HUES48 (cell line): ENCODE data around the gene RRAD.

Experiments
- H3K27ac ChIP-seq: one replicate; pipeline ENCODE4 v1.7.0; 2013; ENCODE audit warnings: low read depth, low read length, inconsistent platforms
- H3K27me3 ChIP-seq: 2 replicates; pipeline ENCODE4 v1.6.1; 2013; ENCODE audit warnings: mild to moderate bottlenecking, low read length; ENCODE audit not compliant: control insufficient read depth, insufficient read depth
- H3K36me3 ChIP-seq: 2 replicates; pipeline ENCODE4 v1.6.1; 2013; ENCODE audit warnings: low read length; ENCODE audit not compliant: control insufficient read depth, insufficient read depth
- H3K4me1 ChIP-seq: 2 replicates; pipeline ENCODE4 v1.6.1; 2013; ENCODE audit warnings: mild to moderate bottlenecking, low read length; ENCODE audit not compliant: control insufficient read depth, insufficient read depth
- H3K4me3 ChIP-seq: 2 replicates; pipeline ENCODE4 v1.5.1; 2013; ENCODE audit warnings: mild to moderate bottlenecking, low read depth, low read length
- H3K9ac ChIP-seq: 2 replicates; pipeline ENCODE4 v1.6.1; 2013; ENCODE audit warnings: mild to moderate bottlenecking, low read depth, low read length, moderate library complexity
- H3K9me3 ChIP-seq: 2 replicates; pipeline ENCODE4 v1.6.1; 2013; ENCODE audit warnings: low read length; ENCODE audit not compliant: control insufficient read depth, insufficient read depth

The RRAD gene

GRCh38 chr16:66886914-66887313, 38.4 kb downstream of the RRAD start:
- H3K4me1 ChIP-seq, result no peaks in the 10 kb centered on the region
- H3K9me3 ChIP-seq, result no peaks in the 10 kb centered on the region
- no peak overlapping the region for H3K9ac ChIP-seq
- H3K27ac ChIP-seq, result no peak overlapping the region
- H3K36me3 ChIP-seq, result peaks cover 54% of the 10 kb centered on the region
- no peak overlapping the region for H3K4me3 ChIP-seq
- no peaks in the 10 kb centered on the region for H3K27me3 ChIP-seq

GRCh38 chr16:66886321-66886720, 39.0 kb downstream of the RRAD start:
- Histone ChIP-seq H3K36me3 (peaks cover 54% of the 10 kb centered on the region), H3K9ac (no peak overlapping the region), H3K27ac (no peak overlapping the region), H3K9me3 (no peaks in the 10 kb centered on the region), H3K4me3 (no peak overlapping the region), H3K27me3 (no peaks in the 10 kb centered on the region), H3K4me1 (no peaks in the 10 kb centered on the region)

DNA sequence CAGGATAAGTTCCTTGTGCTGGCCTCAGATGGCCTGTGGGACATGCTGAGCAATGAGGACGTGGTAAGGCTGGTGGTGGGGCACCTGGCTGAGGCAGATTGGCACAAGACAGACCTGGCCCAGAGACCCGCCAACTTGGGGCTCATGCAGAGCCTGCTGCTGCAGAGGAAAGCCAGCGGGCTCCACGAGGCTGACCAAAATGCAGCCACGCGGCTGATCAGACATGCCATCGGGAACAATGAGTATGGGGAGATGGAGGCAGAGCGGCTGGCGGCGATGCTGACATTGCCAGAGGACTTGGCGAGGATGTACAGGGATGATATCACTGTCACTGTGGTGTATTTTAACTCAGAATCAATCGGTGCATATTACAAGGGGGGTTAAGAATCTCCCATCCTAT, 39.8 kb downstream of the RRAD start:
- H3K27me3 ChIP-seq, result no peaks in the 10 kb centered on the region
- no peak overlapping the region for H3K27ac ChIP-seq
- H3K9me3 ChIP-seq, result no peaks in the 10 kb centered on the region
- no peak overlapping the region for H3K4me3 ChIP-seq
- H3K4me1 ChIP-seq, result no peaks in the 10 kb centered on the region
- peaks cover 51% of the 10 kb centered on the region for H3K36me3 ChIP-seq
- no peak overlapping the region for H3K9ac ChIP-seq

DNA sequence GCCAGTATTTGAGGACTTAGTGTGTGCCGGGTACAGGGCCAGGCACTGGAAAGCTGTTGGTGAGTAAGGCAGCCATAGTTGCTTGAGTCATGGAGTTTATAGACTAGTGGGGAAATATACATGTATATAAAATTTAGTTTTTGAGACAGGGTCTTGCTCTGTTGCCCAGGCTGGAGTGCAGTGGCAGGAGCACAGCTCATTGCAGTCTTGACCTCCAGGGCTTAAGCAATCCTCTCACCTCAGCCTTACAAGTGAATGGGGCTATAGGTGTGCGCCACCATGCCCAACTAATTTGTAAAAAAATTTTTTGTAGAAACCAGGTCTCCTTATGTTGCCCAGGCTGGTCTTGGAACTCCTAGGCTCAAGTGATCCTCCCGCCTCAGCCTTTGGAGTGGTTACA, 42.6 kb downstream of the RRAD start:
- Histone ChIP-seq H3K9ac (no peak overlapping the region), H3K36me3 (peaks cover 41% of the 10 kb centered on the region), H3K27ac (no peak overlapping the region), H3K4me1 (no peaks in the 10 kb centered on the region), H3K9me3 (no peaks in the 10 kb centered on the region), H3K27me3 (peaks cover 4% of the 10 kb centered on the region; the same call in 1 of the 2 replicates), H3K4me3 (no peak overlapping the region)

DNA sequence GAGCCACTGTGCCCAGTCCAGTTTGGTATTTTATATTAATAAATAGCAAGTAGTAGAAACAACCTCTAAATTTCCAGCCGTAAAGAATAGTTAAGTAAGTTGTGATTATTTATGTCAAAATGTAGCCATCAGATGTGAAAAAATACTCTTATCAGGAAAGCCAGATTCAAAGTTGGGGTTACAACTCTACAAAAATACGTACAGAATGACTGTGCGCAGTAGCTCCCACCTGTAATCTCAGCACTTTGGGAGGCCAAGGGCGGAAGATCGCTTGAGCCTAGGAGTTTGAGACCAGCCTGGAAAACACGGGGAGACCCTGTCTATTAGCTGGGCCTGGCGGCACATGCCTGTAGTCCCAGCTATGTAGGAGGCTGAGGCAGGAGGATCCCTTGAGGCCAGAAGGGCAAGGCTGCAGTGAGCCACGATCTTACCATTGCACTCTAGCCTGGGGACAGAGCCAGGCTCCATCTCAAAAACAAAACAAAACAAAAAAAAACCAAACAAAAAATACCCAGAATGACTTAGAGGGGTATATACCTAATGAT, 43.3 kb downstream of the RRAD start:
- H3K9me3 ChIP-seq, result no peaks in the 10 kb centered on the region
- no peak overlapping the region for H3K27ac ChIP-seq
- no peak overlapping the region for H3K9ac ChIP-seq
- H3K36me3 ChIP-seq, result peaks cover 37% of the 10 kb centered on the region
- H3K4me3 ChIP-seq, result no peak overlapping the region
- peaks cover 4% of the 10 kb centered on the region; the same call in 1 of the 2 replicates for H3K27me3 ChIP-seq
- no peaks in the 10 kb centered on the region for H3K4me1 ChIP-seq

DNA sequence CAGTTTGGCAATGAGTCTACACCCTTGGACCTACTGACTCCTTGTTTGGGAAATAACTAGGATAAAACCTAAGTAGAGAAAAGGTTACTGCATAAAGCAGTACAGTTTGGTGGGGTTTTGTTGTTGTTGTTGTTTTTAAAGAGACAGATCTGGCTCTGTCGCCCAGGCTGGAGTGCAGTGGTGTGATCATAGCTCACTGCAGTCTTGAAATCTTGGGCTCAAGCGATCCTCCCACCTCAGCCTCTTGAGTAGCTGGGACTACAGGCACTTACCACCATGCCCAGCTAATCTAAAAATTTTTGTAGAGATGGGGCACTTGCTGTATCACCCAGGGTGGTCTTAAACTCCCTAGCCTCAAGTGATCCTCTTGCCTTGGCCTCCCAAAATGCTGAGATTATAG, 43.8 kb downstream of the RRAD start:
- peak overlapping the region; percentile 80 for H3K4me3 ChIP-seq
- no peak overlapping the region for H3K9ac ChIP-seq
- H3K27ac ChIP-seq, result no peak overlapping the region

GRCh38 chr16:66881014-66881417, 44.3 kb downstream of the RRAD start:
- Histone ChIP-seq H3K9ac (peak overlapping the region; percentile 44; the same call in 1 of the 2 replicates), H3K4me1 (no peaks in the 10 kb centered on the region), H3K9me3 (no peaks in the 10 kb centered on the region), H3K4me3 (peak overlapping the region; percentile 80), H3K27me3 (peaks cover 4% of the 10 kb centered on the region; the same call in 1 of the 2 replicates), H3K27ac (no peak overlapping the region), H3K36me3 (peaks cover 26% of the 10 kb centered on the region)

More for the DNA sequence above, 43.8 kb downstream of the RRAD start:
- no peaks in the 10 kb centered on the region for H3K9me3 ChIP-seq
- H3K27me3 ChIP-seq, result peaks cover 4% of the 10 kb centered on the region; the same call in 1 of the 2 replicates
- peaks cover 32% of the 10 kb centered on the region for H3K36me3 ChIP-seq
- no peaks in the 10 kb centered on the region for H3K4me1 ChIP-seq

DNA sequence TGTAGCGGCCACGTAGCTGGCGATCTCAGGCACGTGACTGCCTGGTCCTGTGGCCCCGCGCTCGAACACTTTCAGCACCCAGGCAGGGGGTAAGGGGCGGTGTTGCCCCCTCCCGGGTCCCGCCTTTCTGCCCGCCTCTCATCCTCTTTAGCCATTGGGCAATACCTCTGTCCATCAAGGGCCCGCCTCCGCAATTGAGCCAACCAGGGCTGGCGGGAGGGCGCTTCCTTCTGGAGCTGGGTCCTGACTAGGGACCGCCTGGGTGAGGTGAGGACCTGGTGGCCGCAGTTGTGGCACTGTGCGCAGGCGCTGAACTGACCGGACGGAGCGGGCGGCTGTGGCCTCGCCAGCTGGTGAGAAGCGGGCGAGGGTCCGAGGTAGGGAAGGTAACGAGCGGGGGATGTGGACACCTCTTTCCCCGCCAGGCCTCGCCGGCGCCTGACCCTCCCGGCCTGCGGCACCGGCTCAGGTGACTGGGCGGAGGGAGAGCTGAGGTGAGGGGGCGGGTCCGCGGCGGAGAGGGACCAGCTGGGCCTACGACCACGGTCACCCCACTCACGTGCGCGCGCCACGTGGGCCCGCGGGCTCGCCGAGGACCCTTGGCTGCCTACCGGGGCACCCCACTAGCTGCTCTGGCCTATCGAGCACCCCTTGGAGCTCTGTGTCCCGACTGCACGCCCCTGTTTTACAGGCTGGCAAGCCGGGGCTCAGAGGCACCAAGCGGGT, 44.9 kb downstream of the RRAD start, which contains the start of gene PDP2:
TSS of gene PDP2 (plus strand) at position 228 of the 726 bp plus-strand sequence. CDS start 3,770 bp downstream, outside the sequence.
- H3K27ac ChIP-seq, result peak within 1 kb of the TSS; percentile 66

GRCh38 chr16:66878067-66878466, 47.3 kb downstream of the RRAD start:
- H3K4me1 ChIP-seq, result 0 out of 2 replicates have a peak, but pooled peaks cover 4% of the 10 kb centered on the region
- H3K9me3 ChIP-seq, result no peaks in the 10 kb centered on the region
- H3K27ac ChIP-seq, result no peak overlapping the region
- no peak overlapping the region for H3K9ac ChIP-seq
- H3K27me3 ChIP-seq, result peaks cover 4% of the 10 kb centered on the region; the same call in 1 of the 2 replicates
- no peak overlapping the region for H3K4me3 ChIP-seq
- no peaks in the 10 kb centered on the region for H3K36me3 ChIP-seq

More for the DNA sequence above, 44.9 kb downstream of the RRAD start, which contains the start of gene PDP2:
- Histone ChIP-seq H3K4me3 (peak within 1 kb of the TSS; percentile 80), H3K9me3 (no peaks in the 10 kb centered on the region), H3K4me1 (no peaks in the 10 kb centered on the region), H3K9ac (peak within 1 kb of the TSS; percentile 44; the same call in 1 of the 2 replicates), H3K36me3 (peaks cover 21% of the 10 kb centered on the region), H3K27me3 (peaks cover 4% of the 10 kb centered on the region; the same call in 1 of the 2 replicates)

- Histone ChIP-seq H3K4me3 (no peak overlapping the region), H3K27ac (peak overlapping the region; percentile 33), H3K27me3 (no peaks in the 10 kb centered on the region; the same call in 1 of the 2 replicates), H3K9me3 (no peaks in the 10 kb centered on the region), H3K36me3 (no peaks in the 10 kb centered on the region), H3K4me1 (0 out of 2 replicates have a peak, but pooled peaks cover 4% of the 10 kb centered on the region), H3K9ac (no peak overlapping the region)
Observed at GRCh38 chr16:66874079-66874775, 51.1 kb downstream of the RRAD start.
